Prostate gland (tissue), 2 donors: ENCODE measurements around the gene JUNB. TPM values are rescaled to one million over a fixed set of nuclear protein-coding genes. Genes with fewer than 3 reads are reported as not detected.
"Not testable (repeated sequence)": the region's sequence is repeated elsewhere in the genome, so short reads cannot be mapped to it uniquely, and the experiment has no call there.

Experiments used
- DNase-seq: peaks from one replicate; pipeline ENCODE4 v3.0.0-alpha.2; 2019; ENCODE audit warnings: low spot score
- H3K27ac ChIP-seq, 2 donors: fragments of 200-600 bp; sonication (generic); 2 replicates each; pipeline ENCODE4 v1.5.1; 2017 to 2019
- H3K27me3 ChIP-seq: fragments of 200-600 bp; sonication (generic); replicated peaks from 2 replicates; pipeline ENCODE4 v1.5.1; 2019; ENCODE audit not compliant: insufficient read depth
- H3K36me3 ChIP-seq, 2 donors: fragments of 200-600 bp; sonication (generic); 1 replicate in 1 of 2; 2 replicates in 1 of 2; pipeline versions ENCODE4 v1.5.1 to v1.8.1; 2017 to 2019
- H3K4me1 ChIP-seq: fragments of 200-600 bp; sonication (generic); replicated peaks from 2 replicates; pipeline ENCODE4 v1.5.1; 2019
- H3K4me3 ChIP-seq, 2 donors: fragments of 200-600 bp; sonication (generic); 2 replicates each; pipeline ENCODE4 v1.5.1; 2017 to 2019
- H3K9me3 ChIP-seq: fragments of 200-600 bp; sonication (generic); 2 replicates; pipeline ENCODE4 v1.5.1; 2017
- CTCF ChIP-seq, 4 experiments: fragments of 200-600 bp in 2 of 4; fragments of 450-650 bp in 2 of 4; sonication (generic) in 2 of 4; IDR thresholded peaks; 1 replicate in 3 of 4; 2 replicates in 1 of 4; pipeline ENCODE4 v1.5.1; 2016 to 2019; ENCODE audit warnings: antibody characterized with exemption in 4 of 4, mild to moderate bottlenecking in 2 of 4, moderate library complexity in 2 of 4
- POLR2A ChIP-seq: fragments of 450-650 bp; IDR thresholded peaks from one replicate; pipeline ENCODE4 v1.6.1; 2016; ENCODE audit warnings: antibody characterized with exemption, mild to moderate bottlenecking
- POLR2AphosphoS5 ChIP-seq: sonication (generic); formaldehyde crosslinking; IDR thresholded peaks from one replicate; pipeline ENCODE4 v1.6.1; 2017; ENCODE audit warnings: antibody characterized with exemption
- WGBS: methylation state at CpG from one replicate; pipeline ENCODE4 v1.1.5; 2018; 5-methylcytosine and 5-hydroxymethylcytosine counted together
- intact Hi-C: fragments of 100-400 bp; cut with DNase I; formaldehyde crosslinking; loops from one replicate; pipeline ENCODE4 v1.14.2; 2022
- total RNA-seq, 2 donors: library from RNA; depleted of rRNA; stranded (reverse); fragments of >200 nt; gene quantifications; one replicate each; pipeline ENCODE4 v1.1.0, GENCODE V29; 2016

Gene JUNB
- total RNA-seq, 2 donors from 2014 or later, result 173 to 290 TPM

DNA sequence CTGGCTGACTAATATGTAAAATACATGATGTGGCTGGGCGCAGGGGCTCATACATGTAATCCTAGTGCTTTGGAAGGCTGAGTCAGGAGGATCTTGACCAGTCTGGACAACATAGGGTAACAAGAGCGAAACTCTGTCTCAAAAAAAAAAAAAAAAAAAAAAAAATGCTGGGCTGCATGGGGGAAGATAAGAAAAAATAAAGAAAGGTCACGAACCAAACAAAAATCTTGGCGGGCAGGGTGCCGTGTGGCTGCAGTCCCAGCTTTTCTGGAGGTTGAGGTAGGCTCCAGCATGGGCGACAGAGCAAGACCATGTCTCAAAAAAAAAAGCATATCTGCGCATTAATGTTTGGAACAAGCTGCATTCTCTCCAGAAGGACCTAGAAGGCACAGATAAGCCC lies 23.8 kb downstream of the JUNB start:
- Histone ChIP-seq H3K9me3 (no peaks in the 10 kb centered on the region), H3K36me3 (no peaks in the 10 kb centered on the region), H3K27ac (no peak overlapping the region), H3K27me3 (no peaks in the 10 kb centered on the region), H3K4me3 (no peak overlapping the region), H3K4me1 (no peaks in the 10 kb centered on the region)
- TF ChIP-seq POLR2A, result no peak
- TF ChIP-seq POLR2AphosphoS5, result no peak
- no peak for TF ChIP-seq CTCF (IDR thresholded peaks at IDR 0.05)
- 91% methylated on average over 7 of the region's 7 CpGs for WGBS
- DNase-seq, result no peak
- intact Hi-C loops, result no loop called here

DNA sequence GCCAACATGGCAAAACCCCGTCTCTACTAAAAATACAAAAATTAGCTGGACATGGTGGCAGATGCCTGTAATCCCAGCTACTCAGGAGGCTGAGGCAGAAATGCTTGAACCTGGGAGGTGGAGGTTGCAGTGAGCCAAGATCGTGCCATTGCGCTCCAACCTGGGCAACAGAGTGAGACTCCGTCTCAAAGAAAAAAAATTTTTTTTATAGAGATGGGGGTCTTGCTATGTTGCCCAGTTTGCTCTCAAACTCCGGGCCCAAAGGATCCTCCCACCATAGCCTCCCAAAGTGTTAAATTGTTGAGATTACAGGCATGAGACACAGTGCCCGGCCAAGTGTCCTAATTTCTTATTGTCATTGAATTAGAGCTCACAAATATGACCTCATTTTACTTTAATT lies 25.9 kb downstream of the JUNB start:
- intact Hi-C loops, H3K36me3 ChIP-seq, H3K4me3 ChIP-seq, H3K27ac ChIP-seq, H3K9me3 ChIP-seq, H3K4me1 ChIP-seq, H3K27me3 ChIP-seq, DNase-seq: not testable (repeated sequence)
- 86% methylated on average over 6 of the region's 6 CpGs for WGBS

GRCh38 chr19:12817810-12818209 lies 26.5 kb downstream of the JUNB start:
- H3K36me3 ChIP-seq, H3K4me1 ChIP-seq, H3K27me3 ChIP-seq, H3K9me3 ChIP-seq, intact Hi-C loops, H3K4me3 ChIP-seq, DNase-seq, H3K27ac ChIP-seq: not testable (repeated sequence)
- 93% methylated on average over 11 of the region's 11 CpGs for WGBS

DNA sequence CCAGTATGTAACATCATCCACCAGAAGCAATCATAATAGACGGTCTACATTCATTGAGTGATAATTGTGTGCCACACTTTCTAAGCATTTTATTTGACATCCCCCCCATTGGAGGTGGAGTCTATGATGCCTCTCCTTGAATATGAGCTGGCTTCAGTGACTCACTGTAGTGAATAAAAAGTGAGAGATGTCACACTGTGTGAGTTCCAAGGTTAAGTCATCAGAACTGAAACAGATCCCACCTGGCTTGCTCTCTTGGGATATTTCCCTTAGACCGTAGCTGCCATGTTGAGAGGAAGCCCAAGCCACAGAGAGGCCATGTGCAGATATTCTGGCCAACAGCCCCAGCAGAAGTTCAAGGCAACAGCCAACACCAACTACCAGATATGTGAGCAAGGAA lies 30.5 kb downstream of the JUNB start:
- no peak for DNase-seq

DNA sequence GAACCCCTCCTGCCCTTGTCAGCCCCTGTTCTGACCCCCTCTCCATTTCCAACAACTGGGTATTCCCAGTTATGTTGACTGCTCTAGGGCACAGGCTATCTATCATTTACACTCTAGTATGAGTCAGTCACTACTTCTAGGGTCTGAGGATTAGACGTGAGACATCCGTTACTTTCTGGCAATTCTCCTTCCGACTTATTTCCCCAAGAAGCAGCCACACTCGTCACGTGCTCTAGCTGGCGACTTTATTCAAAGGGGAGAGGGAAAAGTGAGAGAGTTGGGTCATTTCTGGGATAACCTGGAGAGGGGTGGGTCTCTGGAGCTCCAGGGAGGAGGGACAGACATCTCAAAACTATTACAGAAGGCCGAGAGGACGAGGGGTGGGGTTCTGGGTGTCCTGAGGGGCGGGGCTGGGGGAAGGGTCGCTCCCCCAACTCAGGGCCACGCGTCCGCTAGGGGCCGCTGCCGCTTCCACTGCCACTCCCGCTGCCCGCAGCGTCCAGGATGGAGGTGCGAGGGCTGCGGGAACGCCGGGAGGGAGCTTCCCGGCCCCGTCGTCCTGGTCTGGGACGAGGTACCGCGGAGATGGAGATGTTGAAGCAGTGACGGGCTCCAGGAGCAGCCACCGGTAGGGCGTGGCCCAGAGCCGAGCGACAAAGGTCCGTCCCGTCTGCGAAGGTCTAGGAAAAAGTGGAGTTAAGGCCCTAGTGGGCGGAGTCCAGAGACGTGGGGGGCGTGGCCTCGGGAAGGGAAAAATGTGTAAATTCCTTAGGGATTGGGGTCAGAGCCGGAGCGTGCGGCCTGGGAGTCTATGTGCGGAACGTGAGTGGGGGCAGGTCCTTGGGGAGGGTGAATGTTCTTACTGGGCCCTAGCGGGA lies 34.2 kb downstream of the JUNB start:
- Histone ChIP-seq H3K4me1 (no peaks in the 10 kb centered on the region), H3K36me3 (no peaks in the 10 kb centered on the region), H3K4me3 (no peak overlapping the region), H3K27me3 (peaks cover 4% of the 10 kb centered on the region), H3K9me3 (no peaks in the 10 kb centered on the region), H3K27ac (no peak overlapping the region)
- no peak for DNase-seq
- TF ChIP-seq CTCF (IDR thresholded peaks at IDR 0.05) (no peak), POLR2AphosphoS5 (no peak), POLR2A (no peak)
- intact Hi-C loops, result no loop called here
- 6% methylated on average over 46 of the region's 46 CpGs for WGBS

More for the DNA sequence above, 30.5 kb downstream of the JUNB start:
- Histone ChIP-seq H3K27me3 (no peaks in the 10 kb centered on the region), H3K4me3 (no peak overlapping the region), H3K9me3 (no peaks in the 10 kb centered on the region), H3K4me1 (no peaks in the 10 kb centered on the region), H3K27ac (no peak overlapping the region), H3K36me3 (no peaks in the 10 kb centered on the region)
- TF ChIP-seq POLR2AphosphoS5 (no peak), POLR2A (no peak), CTCF (IDR thresholded peaks at IDR 0.05) (no peak)
- 91% methylated on average over 2 of the region's 2 CpGs for WGBS
- intact Hi-C loops, result no loop called here

- H3K27ac ChIP-seq, result no peak overlapping the region
- H3K9me3 ChIP-seq, result no peaks in the 10 kb centered on the region
- no peak overlapping the region for H3K4me3 ChIP-seq
- TF ChIP-seq POLR2AphosphoS5 (no peak), POLR2A (no peak), CTCF (IDR thresholded peaks at IDR 0.05) (no peak)
- H3K4me1 ChIP-seq, result no peaks in the 10 kb centered on the region
- no peak for DNase-seq
- WGBS, result 10% methylated on average over 23 of the region's 23 CpGs
- peaks cover 4% of the 10 kb centered on the region for H3K27me3 ChIP-seq
- intact Hi-C loops, result no loop called here
- H3K36me3 ChIP-seq, result no peaks in the 10 kb centered on the region
Measured at GRCh38 chr19:12828494-12828893, 37.2 kb downstream of the JUNB start.
